PFSK-1 (cell line): ENCODE measurements around the gene NXPE3.

Source experiments
- FOXP2 ChIP-seq: optimal IDR thresholded peaks from 2 replicates; pipeline ENCODE3; 2011; ENCODE audit warnings: borderline replicate concordance, control low read depth, inconsistent platforms; ENCODE audit not compliant: insufficient read depth; ENCODE audit errors: extremely low read length, extremely low read depth
- POLR2AphosphoS5 ChIP-seq: IDR thresholded peaks from 2 replicates; pipeline ENCODE4 v1.6.1; 2012; ENCODE audit warnings: low read depth, mild to moderate bottlenecking, control low read depth, low read length, moderate library complexity
- REST ChIP-seq, 2 experiments: IDR thresholded peaks; 2 replicates each; pipeline versions ENCODE4 v1.6.1 to v1.8.0; 2011 to 2012; ENCODE audit warnings: low read depth in 2 of 2, low read length in 2 of 2, control low read depth in 1 of 2, inconsistent platforms in 1 of 2, mild to moderate bottlenecking in 1 of 2, moderate library complexity in 1 of 2; ENCODE audit not compliant: insufficient read depth in 1 of 2
- SIN3A ChIP-seq: IDR thresholded peaks from 2 replicates; pipeline ENCODE4 v1.6.1; 2012; ENCODE audit warnings: mild to moderate bottlenecking, low read length, moderate library complexity, borderline replicate concordance; ENCODE audit not compliant: insufficient read depth
- TAF1 ChIP-seq: IDR thresholded peaks from 2 replicates; pipeline ENCODE4 v1.6.1; 2012; ENCODE audit warnings: low read length, control low read depth, borderline replicate concordance; ENCODE audit not compliant: insufficient read depth

Gene NXPE3

GRCh38 chr3:101852983-101853840 lies 74.2 kb downstream of the NXPE3 start:
- TF ChIP-seq REST (IDR thresholded peaks at IDR 0.05; ENCODE audit: insufficient read depth in 1 of 2, low read depth in 2 of 2, low read length in 2 of 2), result no peak
- TF ChIP-seq SIN3A, result no peak
- no peak for TF ChIP-seq FOXP2
- no peak for TF ChIP-seq TAF1
- no peak for TF ChIP-seq POLR2AphosphoS5

- TF ChIP-seq TAF1 (no peak), SIN3A (no peak), FOXP2 (no peak), REST (IDR thresholded peaks at IDR 0.05; ENCODE audit: insufficient read depth in 1 of 2, low read depth in 2 of 2, low read length in 2 of 2) (no peak)
Measured at GRCh38 chr3:101853982-101854381, 75.0 kb downstream of the NXPE3 start.

GRCh38 chr3:101854608-101855304 lies 75.7 kb downstream of the NXPE3 start:
- TF ChIP-seq POLR2AphosphoS5, result no peak
- no peak for TF ChIP-seq REST (IDR thresholded peaks at IDR 0.05; ENCODE audit: insufficient read depth in 1 of 2, low read depth in 2 of 2, low read length in 2 of 2)
- TF ChIP-seq SIN3A, result no peak
- no peak for TF ChIP-seq TAF1
- no peak for TF ChIP-seq FOXP2

GRCh38 chr3:101857301-101857741 lies 78.3 kb downstream of the NXPE3 start:
- TF ChIP-seq REST (IDR thresholded peaks at IDR 0.05; ENCODE audit: insufficient read depth in 1 of 2, low read depth in 2 of 2, low read length in 2 of 2), result no peak
- no peak for TF ChIP-seq SIN3A
- no peak for TF ChIP-seq POLR2AphosphoS5
- TF ChIP-seq FOXP2, result no peak
- TF ChIP-seq TAF1, result no peak
